GM10248 (cell line): Measurements from ENCODE around the gene MEAF6.

ENCODE experiments used
- CTCF ChIA-PET: fragments of 300-600 bp; sonication (Branson Sonifier 250); formaldehyde crosslinking; extraction: SDS; loops from one replicate; lab custom pipeline; 2021; ENCODE audit warnings: antibody characterized with exemption; lab: Yijun Ruan, JAX
- POLR2A ChIA-PET: fragments of 350-650 bp; sonication (Branson Sonifier 250); formaldehyde crosslinking; extraction: SDS; loops from one replicate; lab custom pipeline; 2020; ENCODE audit warnings: antibody characterized with exemption; lab: Yijun Ruan, JAX
- DNase-seq: peaks from one replicate; pipeline ENCODE4 v3.0.0; 2012; ENCODE audit errors: extremely low spot score
- CTCF ChIP-seq: IDR thresholded peaks from 2 replicates; pipeline ENCODE4 v1.5.1; 2012; ENCODE audit warnings: mild to moderate bottlenecking, low read depth; ENCODE audit errors: extremely low read depth, missing control alignments, control extremely low read depth

The MEAF6 gene

DNA sequence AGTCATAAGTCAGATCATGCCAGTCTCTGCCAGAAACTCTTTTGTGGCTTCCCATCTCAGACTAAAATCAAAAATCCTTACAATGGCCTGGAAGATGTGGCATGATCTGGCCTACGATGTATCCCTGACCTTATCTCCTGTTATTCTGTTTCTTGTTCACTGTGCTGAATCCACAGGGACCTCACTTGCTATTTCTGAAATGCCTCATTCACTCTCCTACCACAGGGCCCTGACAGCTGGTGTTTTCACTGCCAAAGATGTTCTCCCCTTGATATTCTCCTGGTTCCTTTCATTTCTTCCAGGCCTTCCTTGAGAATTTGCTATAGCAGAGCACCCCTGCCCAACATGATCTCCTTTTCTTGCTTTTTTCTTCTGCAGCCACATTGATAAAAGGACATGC lies 43.8 kb upstream of the MEAF6 start:
- ChIA-PET POLR2A (no interaction called here), CTCF (no interaction called here)
- DNase-seq, result no peak

DNA sequence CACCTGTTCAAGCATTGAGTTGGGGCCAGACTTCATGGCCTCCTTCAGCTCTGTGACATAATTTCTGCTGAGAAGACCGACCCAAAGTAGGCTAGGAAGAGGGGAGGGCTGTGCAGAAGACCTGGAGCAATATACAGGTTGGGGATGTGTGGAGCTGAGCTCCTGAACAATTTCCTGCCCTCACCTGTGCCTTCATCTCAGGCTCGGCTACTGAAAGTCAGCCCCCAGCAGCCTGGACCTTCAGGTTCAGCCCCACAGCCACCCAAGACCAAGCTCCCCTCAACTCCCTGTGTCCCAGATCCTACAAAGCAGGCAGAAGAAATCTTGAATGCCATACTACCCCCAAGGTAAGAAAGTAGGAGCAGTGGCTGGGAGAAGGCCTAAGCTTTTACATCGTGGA lies 42.8 kb upstream of the MEAF6 start:
- ChIA-PET CTCF (interaction anchor here (0.7 to 1.3 kb wide), 3 partner anchors 43 to 134 kb away, joined by 3 to 4 read pairs (median 3); partner anchors contain the start of gene MEAF6), POLR2A (no interaction called here)
- no peak for DNase-seq
- TF ChIP-seq CTCF, result no peak

More for the DNA sequence above, 43.8 kb upstream of the MEAF6 start:
- no peak for TF ChIP-seq CTCF

DNA sequence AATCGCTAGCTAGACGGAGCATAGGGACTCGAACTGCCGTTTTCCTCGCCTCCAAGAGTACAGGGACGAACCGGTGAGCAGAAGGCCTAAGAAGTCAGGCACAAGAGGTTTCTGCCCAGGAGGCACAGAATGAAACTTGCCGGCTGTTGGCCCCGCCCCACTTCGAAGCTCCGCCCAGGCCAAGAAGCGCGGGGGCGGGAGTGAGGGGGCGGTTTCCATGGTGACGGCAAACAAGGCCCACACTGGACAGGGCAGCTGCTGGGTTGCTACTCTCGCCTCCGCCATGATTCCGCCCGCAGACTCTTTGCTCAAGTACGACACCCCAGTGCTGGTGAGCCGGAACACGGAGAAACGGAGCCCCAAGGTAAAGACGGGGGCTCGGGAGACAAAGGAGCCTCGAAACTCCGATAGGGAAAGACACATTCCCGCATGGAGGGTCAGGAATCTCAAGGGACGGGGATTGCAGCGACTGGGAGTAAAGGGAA lies 42.2 kb upstream of the MEAF6 start, which contains the start of gene DNALI1:
Gene DNALI1, plus strand, starts transcription at position 229 of the 485 bp plus-strand sequence. Its CDS starts 55 bp downstream, at position 284.
- peak; percentile 59 for DNase-seq
- POLR2A ChIA-PET, result no interaction called here
- no peak for TF ChIP-seq CTCF
- CTCF ChIA-PET, result interaction anchor here (1.3 kb wide), 1 partner anchor 125 kb away, joined by 4 read pairs; no protein-coding TSS in a partner anchor

DNA sequence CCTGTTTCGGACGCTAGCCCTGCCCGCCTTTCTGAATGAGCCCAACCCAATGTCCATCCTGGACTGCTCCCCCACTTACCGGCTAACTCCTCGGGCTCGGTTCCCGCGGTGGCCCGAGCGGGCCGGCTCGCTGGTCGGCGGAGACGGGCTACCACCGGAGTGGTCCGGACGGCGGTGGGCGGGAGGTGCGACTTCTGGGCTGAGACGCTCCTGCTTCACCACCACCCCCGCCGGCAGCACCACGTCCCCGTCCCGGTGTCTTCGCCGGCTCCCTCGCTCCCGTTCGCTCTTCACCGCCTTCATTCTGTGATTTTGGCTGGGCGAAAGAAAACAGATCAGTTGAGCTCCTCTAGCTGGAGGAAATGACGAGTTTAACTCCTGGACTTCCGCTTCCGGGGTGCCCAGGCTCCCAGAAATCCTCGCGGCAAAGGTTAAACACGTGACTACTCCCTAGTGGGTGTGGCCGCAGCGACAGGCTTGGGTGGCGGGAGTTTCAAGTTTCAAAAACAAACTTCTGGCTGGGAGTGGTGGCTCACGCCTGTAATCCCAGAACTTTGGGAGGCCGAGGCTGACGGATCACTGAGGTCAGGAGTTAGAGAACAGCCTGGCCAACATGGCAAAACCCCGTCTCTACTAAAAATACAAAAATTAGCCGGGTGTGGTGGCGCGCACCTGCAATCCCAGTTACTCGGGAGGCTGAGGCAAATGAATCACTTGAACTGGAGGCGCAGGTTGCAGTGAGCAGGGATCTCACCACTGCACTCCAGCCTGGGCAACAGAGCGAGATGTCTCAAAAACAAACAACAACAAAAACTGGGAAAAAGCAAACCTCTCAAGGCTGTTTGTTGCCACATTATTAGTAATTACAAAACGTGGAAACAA lies 39.6 kb upstream of the MEAF6 start, which contains the start of gene SNIP1:
Gene SNIP1, minus strand, starts transcription at position 367 of the 882 bp plus-strand sequence. Its CDS starts 64 bp downstream, at position 303.
- no peak for TF ChIP-seq CTCF
- POLR2A ChIA-PET, result no interaction called here
- peak; percentile 99 for DNase-seq
- CTCF ChIA-PET, result interaction anchor here (0.6 to 1.4 kb wide), 2 partner anchors 39 to 138 kb away, joined by 3 read pairs; partner anchors contain the start of genes CDCA8 and MEAF6

DNA sequence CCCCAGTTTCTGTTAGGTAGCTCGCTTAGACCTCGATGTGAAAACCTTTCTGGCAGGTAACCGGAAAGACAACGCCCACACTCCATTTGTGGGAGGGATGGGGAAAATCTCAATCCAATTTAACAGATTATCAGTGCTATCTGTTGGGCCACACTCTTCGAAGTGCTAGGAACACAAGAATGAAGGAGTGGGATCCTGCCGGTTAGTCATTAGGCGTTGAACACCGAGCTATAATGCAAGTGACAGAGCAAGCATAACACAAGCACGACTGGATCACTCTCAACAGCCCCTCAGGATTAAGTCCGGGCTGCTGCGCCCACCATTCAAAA lies 39.0 kb upstream of the MEAF6 start:
- CTCF ChIA-PET, result interaction anchor here (0.6 to 1.4 kb wide), 2 partner anchors 39 to 139 kb away, joined by 3 read pairs; partner anchors contain the start of genes CDCA8 and MEAF6
- no peak for TF ChIP-seq CTCF
- no peak for DNase-seq
- POLR2A ChIA-PET, result no interaction called here

DNA sequence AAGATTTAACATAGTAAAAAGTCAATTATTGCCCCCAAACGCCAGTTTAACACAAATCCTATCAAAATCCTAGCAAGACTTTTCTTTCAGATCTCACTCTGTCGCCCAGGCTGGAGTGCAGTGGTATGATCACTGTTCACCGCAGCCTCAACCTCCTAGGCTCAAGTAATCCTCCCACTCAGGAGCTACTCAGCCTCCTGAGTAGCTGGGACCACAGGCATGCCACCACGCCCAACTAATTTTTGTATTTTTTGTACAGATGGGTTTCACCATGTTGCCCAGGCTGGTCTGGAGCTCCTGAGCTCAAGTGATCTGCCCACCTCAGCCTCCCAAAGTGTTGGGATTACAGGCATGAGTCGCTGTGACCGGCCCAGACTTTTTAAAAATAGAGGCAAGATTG lies 34.8 kb upstream of the MEAF6 start:
- ChIA-PET CTCF (interaction anchor here (1.4 to 2.7 kb wide), 3 partner anchors 13 to 133 kb away, joined by 3 to 12 read pairs (median 3); partner anchors contain the start of gene MEAF6), POLR2A (interaction anchor here (1.2 kb wide), 1 partner anchor 74 kb away, joined by 3 read pairs; the partner anchor contains the start of gene ZC3H12A)

More for the DNA sequence above, 34.8 kb upstream of the MEAF6 start:
- no peak for DNase-seq
- no peak for TF ChIP-seq CTCF
